Measurements from ENCODE around the gene AFF4.

- TF ChIP-seq, protein P1, sequence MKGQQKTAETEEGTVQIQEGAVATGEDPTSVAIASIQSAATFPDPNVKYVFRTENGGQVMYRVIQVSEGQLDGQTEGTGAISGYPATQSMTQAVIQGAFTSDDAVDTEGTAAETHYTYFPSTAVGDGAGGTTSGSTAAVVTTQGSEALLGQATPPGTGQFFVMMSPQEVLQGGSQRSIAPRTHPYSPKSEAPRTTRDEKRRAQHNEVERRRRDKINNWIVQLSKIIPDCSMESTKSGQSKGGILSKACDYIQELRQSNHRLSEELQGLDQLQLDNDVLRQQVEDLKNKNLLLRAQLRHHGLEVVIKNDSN (CRISPR knock-in tag; IDR thresholded peaks at IDR 0.05) = no peak
- TF ChIP-seq ELF4 (CRISPR knock-in tag; IDR thresholded peaks at IDR 0.05; ENCODE audit: low read depth) (no peak), NR2C2 (CRISPR knock-in tag; IDR thresholded peaks at IDR 0.05) (no peak), SP1 (CRISPR knock-in tag; conservative IDR thresholded peaks at IDR 0.05) (no peak)
- TF ChIP-seq, protein P2, sequence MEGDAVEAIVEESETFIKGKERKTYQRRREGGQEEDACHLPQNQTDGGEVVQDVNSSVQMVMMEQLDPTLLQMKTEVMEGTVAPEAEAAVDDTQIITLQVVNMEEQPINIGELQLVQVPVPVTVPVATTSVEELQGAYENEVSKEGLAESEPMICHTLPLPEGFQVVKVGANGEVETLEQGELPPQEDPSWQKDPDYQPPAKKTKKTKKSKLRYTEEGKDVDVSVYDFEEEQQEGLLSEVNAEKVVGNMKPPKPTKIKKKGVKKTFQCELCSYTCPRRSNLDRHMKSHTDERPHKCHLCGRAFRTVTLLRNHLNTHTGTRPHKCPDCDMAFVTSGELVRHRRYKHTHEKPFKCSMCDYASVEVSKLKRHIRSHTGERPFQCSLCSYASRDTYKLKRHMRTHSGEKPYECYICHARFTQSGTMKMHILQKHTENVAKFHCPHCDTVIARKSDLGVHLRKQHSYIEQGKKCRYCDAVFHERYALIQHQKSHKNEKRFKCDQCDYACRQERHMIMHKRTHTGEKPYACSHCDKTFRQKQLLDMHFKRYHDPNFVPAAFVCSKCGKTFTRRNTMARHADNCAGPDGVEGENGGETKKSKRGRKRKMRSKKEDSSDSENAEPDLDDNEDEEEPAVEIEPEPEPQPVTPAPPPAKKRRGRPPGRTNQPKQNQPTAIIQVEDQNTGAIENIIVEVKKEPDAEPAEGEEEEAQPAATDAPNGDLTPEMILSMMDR (IDR thresholded peaks at IDR 0.05) = no peak
These were observed 8.3 kb upstream of the AFF4 start for GRCh38 chr5:132971483-132972435.
